Uterus (tissue), 2 donors: ENCODE data around the gene JPH2.

Experiments used
- POLR2A ChIP-seq, 2 donors: fragments of 450-650 bp; IDR thresholded peaks; one replicate each; pipeline ENCODE4 v1.6.1; 2016; ENCODE audit warnings: antibody characterized with exemption in 2 of 2, mild to moderate bottlenecking in 1 of 2, moderate library complexity in 1 of 2
- TF ChIP-seq, protein P1 (sequence below), 4 experiments: fragments of 200-600 bp in 2 of 4; fragments of 450-650 bp in 2 of 4; sonication (generic) in 2 of 4; IDR thresholded peaks; one replicate each; pipeline ENCODE4 v1.5.1; 2016 to 2019; ENCODE audit warnings: antibody characterized with exemption in 4 of 4, mild to moderate bottlenecking in 2 of 4, moderate library complexity in 1 of 4

DNA sequence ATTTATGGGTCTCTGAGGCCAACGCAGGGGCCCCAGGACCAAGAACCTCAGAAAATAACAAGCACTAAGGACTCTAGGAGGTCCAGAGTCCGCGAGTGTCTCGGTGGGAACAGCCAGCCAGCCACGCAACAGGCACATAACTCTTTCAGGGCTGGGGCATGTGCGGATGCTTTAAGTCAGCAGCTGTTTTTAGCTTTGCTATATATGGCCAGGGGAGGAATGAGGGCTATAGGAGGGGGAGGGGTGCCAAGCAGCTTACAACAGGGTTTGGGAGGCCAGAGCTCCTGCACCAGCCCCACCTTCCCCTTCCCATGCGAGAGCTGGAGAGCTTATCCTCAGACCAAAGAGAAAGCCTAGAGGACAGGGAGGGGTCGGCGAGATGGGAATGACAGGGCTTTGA is 6.2 kb downstream of the JPH2 start:
- TF ChIP-seq, protein P1, sequence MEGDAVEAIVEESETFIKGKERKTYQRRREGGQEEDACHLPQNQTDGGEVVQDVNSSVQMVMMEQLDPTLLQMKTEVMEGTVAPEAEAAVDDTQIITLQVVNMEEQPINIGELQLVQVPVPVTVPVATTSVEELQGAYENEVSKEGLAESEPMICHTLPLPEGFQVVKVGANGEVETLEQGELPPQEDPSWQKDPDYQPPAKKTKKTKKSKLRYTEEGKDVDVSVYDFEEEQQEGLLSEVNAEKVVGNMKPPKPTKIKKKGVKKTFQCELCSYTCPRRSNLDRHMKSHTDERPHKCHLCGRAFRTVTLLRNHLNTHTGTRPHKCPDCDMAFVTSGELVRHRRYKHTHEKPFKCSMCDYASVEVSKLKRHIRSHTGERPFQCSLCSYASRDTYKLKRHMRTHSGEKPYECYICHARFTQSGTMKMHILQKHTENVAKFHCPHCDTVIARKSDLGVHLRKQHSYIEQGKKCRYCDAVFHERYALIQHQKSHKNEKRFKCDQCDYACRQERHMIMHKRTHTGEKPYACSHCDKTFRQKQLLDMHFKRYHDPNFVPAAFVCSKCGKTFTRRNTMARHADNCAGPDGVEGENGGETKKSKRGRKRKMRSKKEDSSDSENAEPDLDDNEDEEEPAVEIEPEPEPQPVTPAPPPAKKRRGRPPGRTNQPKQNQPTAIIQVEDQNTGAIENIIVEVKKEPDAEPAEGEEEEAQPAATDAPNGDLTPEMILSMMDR (IDR thresholded peaks at IDR 0.05): no peak
- TF ChIP-seq POLR2A (IDR thresholded peaks at IDR 0.05): peak; percentile 56 to 68
